ENCODE results near the gene ARHGEF4. TPM values are rescaled to one million over a fixed set of nuclear protein-coding genes. Genes with fewer than 3 reads are reported as not detected.

The ARHGEF4 gene
- total RNA-seq, 1 donor from 2014 or later: 2.6 TPM

DNA sequence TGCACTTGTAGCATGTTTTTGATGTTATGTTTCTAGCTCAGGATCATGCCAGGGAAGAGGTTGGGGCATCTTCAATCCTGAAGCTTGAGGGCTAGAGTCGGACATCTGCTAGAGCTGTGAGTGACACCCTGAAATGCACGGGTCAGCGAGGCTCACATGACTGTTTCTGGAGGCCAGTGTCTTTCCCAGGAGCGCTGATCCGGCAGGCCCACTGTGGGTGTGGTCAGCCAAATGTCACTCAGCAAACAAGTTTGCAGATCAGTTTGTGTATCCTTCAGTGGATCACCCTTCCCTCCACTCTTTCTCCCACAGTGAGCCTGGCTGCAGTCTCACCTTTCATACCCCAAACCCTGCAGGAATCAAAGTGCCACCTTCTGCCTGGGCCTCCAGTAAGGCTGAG lies 23.0 kb upstream of the ARHGEF4 start:
- H3K9me3 Mint-ChIP-seq (ENCODE audit: unreplicated experiment): no peaks in the 10 kb centered on the region
- no peak for DNase-seq (ENCODE audit: extremely low spot score, unreplicated experiment)
- H3K4me3 Mint-ChIP-seq (ENCODE audit: unreplicated experiment): no peak overlapping the region
- peaks cover 4% of the 10 kb centered on the region for H3K27me3 Mint-ChIP-seq (ENCODE audit: unreplicated experiment)
- H3K27ac Mint-ChIP-seq (ENCODE audit: unreplicated experiment): no peak overlapping the region
- no peaks in the 10 kb centered on the region for H3K4me1 Mint-ChIP-seq (ENCODE audit: unreplicated experiment)
- H3K36me3 Mint-ChIP-seq (ENCODE audit: unreplicated experiment): no peaks in the 10 kb centered on the region
- TF ChIP-seq, protein P1, sequence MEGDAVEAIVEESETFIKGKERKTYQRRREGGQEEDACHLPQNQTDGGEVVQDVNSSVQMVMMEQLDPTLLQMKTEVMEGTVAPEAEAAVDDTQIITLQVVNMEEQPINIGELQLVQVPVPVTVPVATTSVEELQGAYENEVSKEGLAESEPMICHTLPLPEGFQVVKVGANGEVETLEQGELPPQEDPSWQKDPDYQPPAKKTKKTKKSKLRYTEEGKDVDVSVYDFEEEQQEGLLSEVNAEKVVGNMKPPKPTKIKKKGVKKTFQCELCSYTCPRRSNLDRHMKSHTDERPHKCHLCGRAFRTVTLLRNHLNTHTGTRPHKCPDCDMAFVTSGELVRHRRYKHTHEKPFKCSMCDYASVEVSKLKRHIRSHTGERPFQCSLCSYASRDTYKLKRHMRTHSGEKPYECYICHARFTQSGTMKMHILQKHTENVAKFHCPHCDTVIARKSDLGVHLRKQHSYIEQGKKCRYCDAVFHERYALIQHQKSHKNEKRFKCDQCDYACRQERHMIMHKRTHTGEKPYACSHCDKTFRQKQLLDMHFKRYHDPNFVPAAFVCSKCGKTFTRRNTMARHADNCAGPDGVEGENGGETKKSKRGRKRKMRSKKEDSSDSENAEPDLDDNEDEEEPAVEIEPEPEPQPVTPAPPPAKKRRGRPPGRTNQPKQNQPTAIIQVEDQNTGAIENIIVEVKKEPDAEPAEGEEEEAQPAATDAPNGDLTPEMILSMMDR (IDR thresholded peaks at IDR 0.05): no peak

DNA sequence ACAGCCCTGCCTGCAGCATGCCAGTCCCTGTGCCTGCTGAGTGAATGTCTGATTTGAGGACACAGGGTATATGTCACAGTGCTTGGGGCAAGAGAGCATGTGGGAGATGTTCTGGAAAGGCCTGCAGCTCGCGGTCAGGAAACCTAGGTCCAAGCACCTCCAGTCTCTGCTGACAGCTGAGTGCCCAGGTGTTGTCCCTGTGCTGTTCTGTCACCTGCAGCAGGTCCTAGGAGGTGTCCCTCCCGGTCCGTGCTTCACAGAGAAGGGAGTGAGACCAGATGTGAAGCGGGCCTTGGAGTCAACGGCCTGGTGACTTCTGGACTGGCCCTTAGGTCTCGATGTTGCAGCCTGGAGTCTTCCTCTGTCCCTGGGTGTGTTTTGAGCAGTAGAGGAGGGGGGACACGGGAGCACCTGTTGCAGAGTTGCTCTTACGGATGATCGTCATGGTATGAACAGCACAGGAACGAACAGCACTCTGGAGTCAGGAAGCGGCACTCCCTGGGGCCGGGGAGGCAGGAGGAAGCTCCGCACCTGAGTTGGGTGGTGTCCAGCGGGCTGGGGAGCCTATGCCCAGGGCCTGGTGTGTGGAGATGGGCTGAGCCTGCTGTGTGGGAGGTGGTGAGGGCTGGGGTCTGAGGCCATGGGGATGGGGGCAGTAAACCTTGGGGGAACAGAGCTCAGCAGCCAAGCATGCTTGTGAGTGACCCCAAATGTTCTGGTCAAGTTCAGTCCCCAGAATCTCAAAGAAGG lies 21.6 kb upstream of the ARHGEF4 start:
- Mint-ChIP-seq H3K27me3 (ENCODE audit: unreplicated experiment) (peaks cover 4% of the 10 kb centered on the region), H3K27ac (ENCODE audit: unreplicated experiment) (no peak overlapping the region), H3K4me3 (ENCODE audit: unreplicated experiment) (no peak overlapping the region), H3K9me3 (ENCODE audit: unreplicated experiment) (no peaks in the 10 kb centered on the region), H3K36me3 (ENCODE audit: unreplicated experiment) (no peaks in the 10 kb centered on the region), H3K4me1 (ENCODE audit: unreplicated experiment) (peaks cover 1% of the 10 kb centered on the region)
- no peak for DNase-seq (ENCODE audit: extremely low spot score, unreplicated experiment)
- TF ChIP-seq, protein P1 (IDR thresholded peaks at IDR 0.05): no peak

DNA sequence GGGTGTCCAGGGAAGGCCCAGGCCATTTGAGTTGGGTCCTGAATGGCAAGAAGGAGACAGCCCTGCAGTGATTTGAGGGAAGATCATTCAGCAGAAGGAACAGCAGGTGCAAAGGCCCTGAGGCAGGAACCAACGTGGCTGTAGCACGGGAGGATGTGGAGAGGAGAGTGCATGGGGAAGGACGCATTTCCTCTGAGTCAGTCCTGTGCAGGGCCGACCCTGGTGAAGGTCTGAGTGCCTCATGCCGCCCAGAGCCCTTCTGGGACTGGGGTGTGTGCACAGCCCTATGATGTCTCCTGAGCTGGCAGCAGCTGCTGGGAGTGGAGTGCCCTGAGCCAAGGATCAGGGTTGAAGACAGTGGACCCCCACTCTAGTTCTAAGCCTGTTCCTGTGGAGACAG lies 17.9 kb upstream of the ARHGEF4 start:
- Mint-ChIP-seq H3K4me3 (ENCODE audit: unreplicated experiment) (no peak overlapping the region), H3K9me3 (ENCODE audit: unreplicated experiment) (no peaks in the 10 kb centered on the region), H3K27ac (ENCODE audit: unreplicated experiment) (no peak overlapping the region), H3K36me3 (ENCODE audit: unreplicated experiment) (no peaks in the 10 kb centered on the region), H3K27me3 (ENCODE audit: unreplicated experiment) (peaks cover 5% of the 10 kb centered on the region), H3K4me1 (ENCODE audit: unreplicated experiment) (peaks cover 1% of the 10 kb centered on the region)
- no peak for DNase-seq (ENCODE audit: extremely low spot score, unreplicated experiment)
- TF ChIP-seq, protein P1 (IDR thresholded peaks at IDR 0.05): no peak

DNA sequence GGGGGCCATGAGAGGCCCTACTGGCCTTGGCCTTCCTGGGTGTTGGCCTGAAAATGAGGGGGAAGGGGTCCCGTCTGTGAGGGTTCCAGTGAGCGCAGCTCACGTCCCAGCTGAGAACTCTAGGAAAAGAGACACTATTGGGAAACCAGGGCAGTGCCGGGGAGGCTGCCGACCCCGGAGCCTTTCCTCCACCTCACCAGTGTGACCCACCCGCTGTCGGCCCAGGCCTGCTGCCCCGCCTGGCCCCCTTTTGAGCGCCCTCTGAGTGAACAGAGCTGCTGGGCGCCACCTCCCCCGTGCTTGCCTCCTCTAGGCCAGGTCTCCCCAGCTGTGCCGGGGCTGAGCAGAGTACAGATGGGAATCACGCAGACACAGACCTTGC lies 17.5 kb upstream of the ARHGEF4 start:
- Mint-ChIP-seq H3K4me1 (ENCODE audit: unreplicated experiment) (peaks cover 2% of the 10 kb centered on the region), H3K4me3 (ENCODE audit: unreplicated experiment) (no peak overlapping the region), H3K27me3 (ENCODE audit: unreplicated experiment) (peaks cover 5% of the 10 kb centered on the region), H3K27ac (ENCODE audit: unreplicated experiment) (no peak overlapping the region), H3K9me3 (ENCODE audit: unreplicated experiment) (no peaks in the 10 kb centered on the region), H3K36me3 (ENCODE audit: unreplicated experiment) (no peaks in the 10 kb centered on the region)
- no peak for DNase-seq (ENCODE audit: extremely low spot score, unreplicated experiment)
- TF ChIP-seq, protein P1 (IDR thresholded peaks at IDR 0.05): no peak

DNA sequence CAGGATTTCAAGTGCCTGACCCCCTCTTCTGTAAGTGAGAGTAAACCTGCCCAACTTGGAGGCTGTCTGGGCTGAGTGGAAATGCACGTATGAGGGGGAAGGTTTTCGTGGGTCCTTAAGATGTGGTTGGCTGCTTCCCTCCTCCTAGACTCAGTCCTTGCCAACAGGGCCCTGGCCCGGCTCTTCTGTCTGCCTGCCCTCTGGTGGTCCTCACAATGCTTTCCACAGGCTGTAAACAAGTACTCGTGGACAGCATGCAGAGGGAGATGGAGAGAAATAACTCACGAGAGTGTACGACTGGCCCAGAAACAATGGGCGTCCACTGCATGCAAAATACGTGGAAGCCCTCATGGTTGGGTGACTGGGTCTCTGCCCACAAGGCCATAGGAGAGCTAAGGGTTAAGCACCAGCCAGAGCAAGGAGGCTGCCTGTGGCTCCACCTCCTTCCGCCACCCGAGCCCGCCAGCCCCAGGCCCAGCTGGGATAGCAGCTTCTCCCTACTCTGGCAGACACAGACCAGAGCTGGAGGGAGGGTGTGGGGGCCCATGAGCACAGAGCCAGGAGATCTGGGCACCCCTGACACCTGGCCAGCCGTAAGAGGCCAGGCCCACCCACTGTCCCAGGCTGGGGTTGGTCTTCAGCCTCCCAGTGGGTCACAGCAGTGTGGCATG lies 17.0 kb upstream of the ARHGEF4 start:
- peaks cover 5% of the 10 kb centered on the region for H3K4me1 Mint-ChIP-seq (ENCODE audit: unreplicated experiment)
- peaks cover 5% of the 10 kb centered on the region for H3K27me3 Mint-ChIP-seq (ENCODE audit: unreplicated experiment)
- H3K36me3 Mint-ChIP-seq (ENCODE audit: unreplicated experiment): no peaks in the 10 kb centered on the region
- H3K9me3 Mint-ChIP-seq (ENCODE audit: unreplicated experiment): no peaks in the 10 kb centered on the region
- no peak overlapping the region for H3K4me3 Mint-ChIP-seq (ENCODE audit: unreplicated experiment)
- TF ChIP-seq, protein P1 (IDR thresholded peaks at IDR 0.05): no peak
- DNase-seq (ENCODE audit: extremely low spot score, unreplicated experiment): no peak
- no peak overlapping the region for H3K27ac Mint-ChIP-seq (ENCODE audit: unreplicated experiment)

Measured in osteocyte (in vitro differentiated cells).